ENCODE measurements around the gene GOLGB1.

The GOLGB1 gene

GRCh38 chr3:121740896-121741295, 8.6 kb downstream of the GOLGB1 start:
- DNase-seq (ENCODE audit: low read depth, low spot score): no peak
- no peaks in the 10 kb centered on the region for H3K27me3 ChIP-seq (ENCODE audit: control insufficient read depth, insufficient read depth, low read length)
- no peak overlapping the region for H3K4me3 ChIP-seq (ENCODE audit: low read length)
- no CpG with 5 or more reads among the region's 2 CpGs for WGBS (ENCODE audit: insufficient coverage, insufficient read length)
- no peaks in the 10 kb centered on the region for H3K36me3 ChIP-seq (ENCODE audit: control insufficient read depth, insufficient read depth, low read length)
- H3K9me3 ChIP-seq (ENCODE audit: control insufficient read depth, insufficient read depth, low read length): no peaks in the 10 kb centered on the region
- H3K27ac ChIP-seq (ENCODE audit: low read length): no peak overlapping the region
- H3K4me1 ChIP-seq (ENCODE audit: control insufficient read depth, insufficient read depth, low read length): no peaks in the 10 kb centered on the region; the same call in 1 of the 2 replicates

- H3K4me1 ChIP-seq (ENCODE audit: control insufficient read depth, insufficient read depth, low read length): no peaks in the 10 kb centered on the region; the same call in 1 of the 2 replicates
- no peak overlapping the region for H3K27ac ChIP-seq (ENCODE audit: low read length)
- no peaks in the 10 kb centered on the region for H3K27me3 ChIP-seq (ENCODE audit: control insufficient read depth, insufficient read depth, low read length)
- no peaks in the 10 kb centered on the region for H3K36me3 ChIP-seq (ENCODE audit: control insufficient read depth, insufficient read depth, low read length)
- no peak for DNase-seq (ENCODE audit: low read depth, low spot score)
- H3K4me3 ChIP-seq (ENCODE audit: low read length): no peak overlapping the region
- no peaks in the 10 kb centered on the region for H3K9me3 ChIP-seq (ENCODE audit: control insufficient read depth, insufficient read depth, low read length)
These were observed 9.6 kb downstream of the GOLGB1 start for GRCh38 chr3:121739902-121740301.

DNA sequence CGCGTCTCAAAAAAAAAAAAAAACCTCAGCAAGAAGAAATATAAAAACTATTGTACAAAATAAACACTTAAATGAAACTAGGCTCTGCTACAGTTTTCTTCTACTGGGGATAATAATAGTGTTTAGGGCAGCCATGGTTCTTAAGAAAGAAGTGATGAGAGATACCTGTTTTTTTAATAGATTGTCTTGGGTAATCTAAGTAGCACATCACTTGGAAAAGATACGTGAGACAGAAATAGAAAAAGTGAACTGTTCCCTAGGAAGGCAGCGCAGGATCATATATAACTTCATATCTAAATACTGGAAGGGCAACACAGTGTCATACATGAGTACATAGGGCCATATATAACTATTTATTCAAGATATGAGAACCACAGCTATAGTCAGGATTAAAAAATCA, 11.9 kb downstream of the GOLGB1 start:
- Histone ChIP-seq H3K9me3 (ENCODE audit: control insufficient read depth, insufficient read depth, low read length) (no peaks in the 10 kb centered on the region), H3K27me3 (ENCODE audit: control insufficient read depth, insufficient read depth, low read length) (no peaks in the 10 kb centered on the region), H3K36me3 (ENCODE audit: control insufficient read depth, insufficient read depth, low read length) (no peaks in the 10 kb centered on the region), H3K4me1 (ENCODE audit: control insufficient read depth, insufficient read depth, low read length) (no peaks in the 10 kb centered on the region; the same call in 1 of the 2 replicates), H3K4me3 (ENCODE audit: low read length) (no peak overlapping the region), H3K27ac (ENCODE audit: low read length) (no peak overlapping the region)
- DNase-seq (ENCODE audit: low read depth, low spot score): no peak
- WGBS (ENCODE audit: insufficient coverage, insufficient read length): no CpG with 5 or more reads among the region's 4 CpGs

- Histone ChIP-seq H3K36me3 (ENCODE audit: control insufficient read depth, insufficient read depth, low read length) (no peaks in the 10 kb centered on the region), H3K27me3 (ENCODE audit: control insufficient read depth, insufficient read depth, low read length) (no peaks in the 10 kb centered on the region), H3K27ac (ENCODE audit: low read length) (no peak overlapping the region), H3K4me3 (ENCODE audit: low read length) (no peak overlapping the region), H3K9me3 (ENCODE audit: control insufficient read depth, insufficient read depth, low read length) (no peaks in the 10 kb centered on the region), H3K4me1 (ENCODE audit: control insufficient read depth, insufficient read depth, low read length) (no peaks in the 10 kb centered on the region; the same call in 1 of the 2 replicates)
- WGBS (ENCODE audit: insufficient coverage, insufficient read length): no CpG with 5 or more reads among the region's 3 CpGs
- DNase-seq (ENCODE audit: low read depth, low spot score): no peak
These were observed 13.4 kb downstream of the GOLGB1 start for GRCh38 chr3:121736112-121736511.

DNA sequence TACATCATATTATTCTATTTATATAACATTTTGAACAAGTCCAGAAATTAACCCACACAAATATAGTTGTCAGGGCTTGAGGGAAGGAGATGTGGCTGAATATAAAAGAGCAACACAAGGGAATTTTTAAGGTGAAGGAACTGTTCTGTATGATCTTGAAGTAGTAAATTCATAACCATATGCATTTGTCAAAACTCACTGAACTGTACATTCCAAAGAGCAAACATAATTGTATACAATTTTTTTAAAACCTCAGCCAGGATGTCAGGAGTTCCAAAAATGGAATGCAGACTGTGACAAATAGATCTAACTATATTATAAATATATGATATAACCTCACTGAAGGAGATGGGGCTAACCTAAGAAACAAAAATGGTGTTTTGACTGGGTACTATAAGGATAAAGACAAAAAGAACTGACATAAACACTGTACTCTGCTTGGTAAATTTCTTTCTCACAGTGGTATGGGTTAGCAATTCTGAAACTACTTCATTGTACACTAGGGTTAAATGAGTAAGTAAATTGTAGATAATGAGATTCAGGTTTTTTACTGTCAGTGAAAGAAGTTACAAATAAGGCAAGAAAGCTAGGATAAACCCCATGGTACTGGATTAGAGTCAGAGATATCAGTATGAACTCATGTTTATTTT, 14.4 kb downstream of the GOLGB1 start:
- no peaks in the 10 kb centered on the region for H3K9me3 ChIP-seq (ENCODE audit: control insufficient read depth, insufficient read depth, low read length)
- no peak overlapping the region for H3K27ac ChIP-seq (ENCODE audit: low read length)
- H3K36me3 ChIP-seq (ENCODE audit: control insufficient read depth, insufficient read depth, low read length): no peaks in the 10 kb centered on the region
- no peaks in the 10 kb centered on the region for H3K27me3 ChIP-seq (ENCODE audit: control insufficient read depth, insufficient read depth, low read length)
- no peak overlapping the region for H3K4me3 ChIP-seq (ENCODE audit: low read length)
- H3K4me1 ChIP-seq (ENCODE audit: control insufficient read depth, insufficient read depth, low read length): no peaks in the 10 kb centered on the region; the same call in 1 of the 2 replicates
- no peak for DNase-seq (ENCODE audit: low read depth, low spot score)

GRCh38 chr3:121730940-121731687, 18.4 kb downstream of the GOLGB1 start:
- H3K4me3 ChIP-seq (ENCODE audit: low read length): no peak overlapping the region
- no peaks in the 10 kb centered on the region for H3K27me3 ChIP-seq (ENCODE audit: control insufficient read depth, insufficient read depth, low read length)
- no peaks in the 10 kb centered on the region for H3K9me3 ChIP-seq (ENCODE audit: control insufficient read depth, insufficient read depth, low read length)
- WGBS (ENCODE audit: insufficient coverage, insufficient read length): 100% methylated on average over 1 of the region's 8 CpGs
- H3K27ac ChIP-seq (ENCODE audit: low read length): no peak overlapping the region
- no peaks in the 10 kb centered on the region for H3K4me1 ChIP-seq (ENCODE audit: control insufficient read depth, insufficient read depth, low read length)
- peaks cover 3% of the 10 kb centered on the region; the same call in 1 of the 2 replicates for H3K36me3 ChIP-seq (ENCODE audit: control insufficient read depth, insufficient read depth, low read length)
- DNase-seq (ENCODE audit: low read depth, low spot score): no peak

DNA sequence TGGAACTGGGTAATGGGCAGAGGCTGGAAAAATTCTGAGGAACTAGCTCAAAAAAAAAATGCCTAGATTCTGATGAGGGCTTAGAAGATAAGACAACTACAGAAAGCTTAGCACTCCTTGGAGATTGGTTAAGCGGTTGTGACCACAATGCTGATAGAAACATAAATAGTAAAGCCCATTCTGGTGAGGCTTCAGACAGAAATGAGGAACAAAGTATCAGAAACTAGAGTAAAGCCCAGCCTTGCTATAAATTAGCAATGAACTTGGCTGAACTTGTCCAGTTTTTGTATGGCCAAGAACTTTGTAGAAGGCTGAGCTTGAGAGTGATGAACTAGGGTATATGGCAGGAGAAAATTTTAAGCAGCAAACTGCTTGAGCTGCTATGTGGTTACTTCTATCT, 25.4 kb downstream of the GOLGB1 start:
- Histone ChIP-seq H3K36me3 (ENCODE audit: control insufficient read depth, insufficient read depth, low read length) (peaks cover 3% of the 10 kb centered on the region; the same call in 1 of the 2 replicates), H3K4me1 (ENCODE audit: control insufficient read depth, insufficient read depth, low read length) (no peaks in the 10 kb centered on the region), H3K27me3 (ENCODE audit: control insufficient read depth, insufficient read depth, low read length) (no peaks in the 10 kb centered on the region), H3K9me3 (ENCODE audit: control insufficient read depth, insufficient read depth, low read length) (no peaks in the 10 kb centered on the region), H3K27ac (ENCODE audit: low read length) (no peak overlapping the region), H3K4me3 (ENCODE audit: low read length) (no peak overlapping the region)
- no CpG with 5 or more reads among the region's 1 CpG for WGBS (ENCODE audit: insufficient coverage, insufficient read length)
- DNase-seq (ENCODE audit: low read depth, low spot score): no peak

- no peaks in the 10 kb centered on the region for H3K4me1 ChIP-seq (ENCODE audit: control insufficient read depth, insufficient read depth, low read length)
- H3K36me3 ChIP-seq (ENCODE audit: control insufficient read depth, insufficient read depth, low read length): peaks cover 2% of the 10 kb centered on the region; the same call in 1 of the 2 replicates
- WGBS (ENCODE audit: insufficient coverage, insufficient read length): no CpG with 5 or more reads among the region's 1 CpG
- DNase-seq (ENCODE audit: low read depth, low spot score): no peak
- H3K4me3 ChIP-seq (ENCODE audit: low read length): no peak overlapping the region
- no peaks in the 10 kb centered on the region for H3K27me3 ChIP-seq (ENCODE audit: control insufficient read depth, insufficient read depth, low read length)
- H3K9me3 ChIP-seq (ENCODE audit: control insufficient read depth, insufficient read depth, low read length): no peaks in the 10 kb centered on the region
- no peak overlapping the region for H3K27ac ChIP-seq (ENCODE audit: low read length)
These were observed 26.1 kb downstream of the GOLGB1 start for GRCh38 chr3:121723485-121723884.

- Histone ChIP-seq H3K36me3 (ENCODE audit: control insufficient read depth, insufficient read depth, low read length) (no peaks in the 10 kb centered on the region; the same call in 1 of the 2 replicates), H3K4me3 (ENCODE audit: low read length) (no peak overlapping the region), H3K27ac (ENCODE audit: low read length) (no peak overlapping the region), H3K4me1 (ENCODE audit: control insufficient read depth, insufficient read depth, low read length) (no peaks in the 10 kb centered on the region), H3K9me3 (ENCODE audit: control insufficient read depth, insufficient read depth, low read length) (no peaks in the 10 kb centered on the region), H3K27me3 (ENCODE audit: control insufficient read depth, insufficient read depth, low read length) (no peaks in the 10 kb centered on the region)
- no peak for DNase-seq (ENCODE audit: low read depth, low spot score)
- WGBS (ENCODE audit: insufficient coverage, insufficient read length): no CpG with 5 or more reads among the region's 1 CpG
These were observed 27.1 kb downstream of the GOLGB1 start for GRCh38 chr3:121722411-121722810.

- no peaks in the 10 kb centered on the region; the same call in 1 of the 2 replicates for H3K36me3 ChIP-seq (ENCODE audit: control insufficient read depth, insufficient read depth, low read length)
- no peak overlapping the region for H3K4me3 ChIP-seq (ENCODE audit: low read length)
- H3K27me3 ChIP-seq (ENCODE audit: control insufficient read depth, insufficient read depth, low read length): no peaks in the 10 kb centered on the region
- H3K9me3 ChIP-seq (ENCODE audit: control insufficient read depth, insufficient read depth, low read length): no peaks in the 10 kb centered on the region
- no peak overlapping the region for H3K27ac ChIP-seq (ENCODE audit: low read length)
- DNase-seq (ENCODE audit: low read depth, low spot score): no peak
- H3K4me1 ChIP-seq (ENCODE audit: control insufficient read depth, insufficient read depth, low read length): no peaks in the 10 kb centered on the region
These were observed 29.4 kb downstream of the GOLGB1 start for GRCh38 chr3:121720163-121720562.

- H3K36me3 ChIP-seq (ENCODE audit: control insufficient read depth, insufficient read depth, low read length): no peaks in the 10 kb centered on the region; the same call in 1 of the 2 replicates
- no peaks in the 10 kb centered on the region for H3K9me3 ChIP-seq (ENCODE audit: control insufficient read depth, insufficient read depth, low read length)
- H3K27me3 ChIP-seq (ENCODE audit: control insufficient read depth, insufficient read depth, low read length): no peaks in the 10 kb centered on the region
- H3K4me1 ChIP-seq (ENCODE audit: control insufficient read depth, insufficient read depth, low read length): no peaks in the 10 kb centered on the region
- H3K27ac ChIP-seq (ENCODE audit: low read length): no peak overlapping the region
- no peak overlapping the region for H3K4me3 ChIP-seq (ENCODE audit: low read length)
- no peak for DNase-seq (ENCODE audit: low read depth, low spot score)
- no CpG with 5 or more reads among the region's 5 CpGs for WGBS (ENCODE audit: insufficient coverage, insufficient read length)
These were observed 30.1 kb downstream of the GOLGB1 start for GRCh38 chr3:121719423-121719822.
